Caco-2 (cell line): ENCODE results near the gene CYP2S1. TPM values are rescaled to one million over a fixed set of nuclear protein-coding genes. Genes with fewer than 3 reads are reported as not detected.
A peak's percentile ranks its signal among the peaks of the same experiment; 100 is the strongest.
"Not testable (repeated sequence)": the region's sequence is repeated elsewhere in the genome, so short reads cannot be mapped to it uniquely, and the experiment has no call there.

Experiments used
- BruUV-seq: library from RNA; stranded (reverse); fragments of 400-500 nt; replicated peaks from 2 replicates; lab custom pipeline; 2021; lab: Mats Ljungman, UMichigan
- CTCF ChIA-PET: fragments of 300-600 bp; sonication (Branson Sonifier 250); formaldehyde crosslinking; loops from one replicate; lab custom pipeline; 2022; ENCODE audit warnings: antibody characterized with exemption; lab: Charles Lee
- POLR2A ChIA-PET: fragments of 300-600 bp; sonication (Branson Sonifier 250); formaldehyde crosslinking; loops from one replicate; lab custom pipeline; 2022; ENCODE audit warnings: antibody characterized with exemption; lab: Charles Lee
- DNase-seq, 2 experiments: peaks; one replicate each; pipeline versions ENCODE4 v3.0.0 to v3.0.0-alpha.2; 2020 to 2022
- H3K27me3 ChIP-seq: replicated peaks from 2 replicates; pipeline ENCODE4 v1.6.0; 2011; ENCODE audit warnings: low read length; ENCODE audit not compliant: control insufficient read depth, insufficient read depth
- H3K36me3 ChIP-seq: 2 replicates; pipeline ENCODE4 v1.5.1; 2011; ENCODE audit warnings: low read length; ENCODE audit not compliant: control insufficient read depth, insufficient read depth
- H3K4me1 ChIP-seq: fragments of 250-450 bp; sonication (Bioruptor Pico); 2 replicates; pipeline ENCODE4 v1.5.1; 2020; ENCODE audit warnings: mild to moderate bottlenecking
- H3K4me3 ChIP-seq: 2 replicates; pipeline ENCODE4 v1.5.1; 2011; ENCODE audit warnings: low read depth, mild to moderate bottlenecking, control low read depth, low read length
- H3K9me3 ChIP-seq: fragments of 250-450 bp; sonication (Bioruptor Pico); 2 replicates; pipeline ENCODE4 v1.5.1; 2020; ENCODE audit warnings: mild to moderate bottlenecking, moderate library complexity
- H3K27ac Mint-ChIP-seq: one replicate; pipeline ENCODE4 v1.8.0; 2022; ENCODE audit warnings: mixed read lengths; ENCODE audit not compliant: unreplicated experiment
- H3K27me3 Mint-ChIP-seq: one replicate; pipeline ENCODE4 v1.8.0; 2022; ENCODE audit warnings: mixed read lengths; ENCODE audit not compliant: insufficient read depth, unreplicated experiment
- H3K36me3 Mint-ChIP-seq: one replicate; pipeline ENCODE4 v1.8.0; 2022; ENCODE audit warnings: mild to moderate bottlenecking, mixed read lengths; ENCODE audit not compliant: insufficient read depth, unreplicated experiment
- H3K4me1 Mint-ChIP-seq: one replicate; pipeline ENCODE4 v1.8.0; 2022; ENCODE audit warnings: low read depth, mixed read lengths; ENCODE audit not compliant: unreplicated experiment
- H3K4me3 Mint-ChIP-seq: one replicate; pipeline ENCODE4 v1.8.0; 2022; ENCODE audit warnings: mild to moderate bottlenecking, moderate library complexity, mixed read lengths; ENCODE audit not compliant: unreplicated experiment
- H3K9me3 Mint-ChIP-seq: one replicate; pipeline ENCODE4 v1.8.0; 2022; ENCODE audit warnings: mixed read lengths; ENCODE audit not compliant: unreplicated experiment
- CTCF ChIP-seq, 2 experiments: fragments of 200-600 bp in 1 of 2; IDR thresholded peaks; 1 replicate in 1 of 2; 2 replicates in 1 of 2; pipeline versions ENCODE4 v1.5.1 to v1.8.0; 2011 to 2022; ENCODE audit warnings: antibody characterized with exemption in 1 of 2, control low read depth in 1 of 2, inconsistent platforms in 1 of 2, low read depth in 1 of 2, low read length in 1 of 2, mild to moderate bottlenecking in 1 of 2, moderate library complexity in 1 of 2; ENCODE audit not compliant: insufficient read depth in 1 of 2, severe bottlenecking in 1 of 2, unreplicated experiment in 1 of 2
- intact Hi-C: fragments of 100-400 bp; cut with micrococcal nuclease; formaldehyde crosslinking; loops from one replicate; pipeline ENCODE4 v1.10.0; 2022; ENCODE audit not compliant: unreplicated experiment
- total RNA-seq: library from RNA; stranded (reverse); gene quantifications from 2 replicates; pipeline ENCODE4 v1.2.3, GENCODE V29; 2022

CYP2S1 gene
- total RNA-seq, 1 experiment from 2014 or later, result 56.0 TPM

- Histone ChIP-seq H3K36me3 (peaks cover 4% of the 10 kb centered on the region), H3K4me3 (no peak overlapping the region), H3K27me3 (no peaks in the 10 kb centered on the region), H3K4me1 (peaks cover 14% of the 10 kb centered on the region), H3K9me3 (no peaks in the 10 kb centered on the region)
- H3K4me1 Mint-ChIP-seq, result peaks cover 13% of the 10 kb centered on the region
- no peak for DNase-seq
- TF ChIP-seq CTCF (IDR thresholded peaks at IDR 0.05; ENCODE audit: insufficient read depth in 1 of 2, low read depth in 1 of 2, low read length in 1 of 2, severe bottlenecking in 1 of 2, unreplicated experiment in 1 of 2), result no peak
- H3K27me3 Mint-ChIP-seq, result no peaks in the 10 kb centered on the region
- H3K4me3 Mint-ChIP-seq, result no peak overlapping the region
- intact Hi-C loops, result no loop called here
- BruUV-seq, result no TSS peak
- H3K9me3 Mint-ChIP-seq, result no peaks in the 10 kb centered on the region
- CTCF ChIA-PET, result interaction anchor here (0.5 to 0.6 kb wide), 2 partner anchors 65 to 740 kb away, joined by 3 to 4 read pairs; partner anchors contain the start of gene HNRNPUL1
- POLR2A ChIA-PET, result no interaction called here
- peaks cover 20% of the 10 kb centered on the region for H3K36me3 Mint-ChIP-seq
- peak overlapping the region; percentile 48 for H3K27ac Mint-ChIP-seq
These were observed 5.5 kb downstream of the CYP2S1 start for GRCh38 chr19:41198559-41198958.

DNA sequence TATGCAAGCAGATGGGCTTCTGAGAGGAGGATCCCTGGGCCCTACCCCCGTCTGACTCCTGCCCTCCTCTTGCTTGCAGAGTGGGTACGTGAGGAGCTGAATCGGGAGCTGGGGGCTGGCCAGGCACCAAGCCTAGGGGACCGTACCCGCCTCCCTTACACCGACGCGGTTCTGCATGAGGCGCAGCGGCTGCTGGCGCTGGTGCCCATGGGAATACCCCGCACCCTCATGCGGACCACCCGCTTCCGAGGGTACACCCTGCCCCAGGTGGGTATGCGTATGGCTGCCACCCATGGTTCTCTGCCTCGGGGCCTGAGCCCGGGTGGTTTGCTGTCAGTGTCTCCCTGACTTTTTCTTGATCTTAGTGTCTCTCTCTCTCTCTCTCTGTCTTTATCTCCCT lies 10.4 kb downstream of the CYP2S1 start:
- BruUV-seq, result no TSS peak
- Mint-ChIP-seq H3K9me3 (no peaks in the 10 kb centered on the region), H3K36me3 (peaks cover 60% of the 10 kb centered on the region), H3K27ac (no peak overlapping the region), H3K4me1 (peaks cover 6% of the 10 kb centered on the region), H3K4me3 (no peak overlapping the region), H3K27me3 (no peaks in the 10 kb centered on the region)
- H3K4me3 ChIP-seq, result no peak overlapping the region
- ChIA-PET POLR2A (interaction anchor here (0.7 kb wide), 1 partner anchor 59 kb away, joined by 3 read pairs; no protein-coding TSS in a partner anchor), CTCF (interaction anchor here (1.1 to 4.5 kb wide), 2 partner anchors 17 to 60 kb away, joined by 4 to 118 read pairs; partner anchors contain the start of gene HNRNPUL1)
- no peaks in the 10 kb centered on the region for H3K4me1 ChIP-seq
- intact Hi-C loops, result no loop called here
- H3K9me3 ChIP-seq, result no peaks in the 10 kb centered on the region
- TF ChIP-seq CTCF (IDR thresholded peaks at IDR 0.05; ENCODE audit: insufficient read depth in 1 of 2, low read depth in 1 of 2, low read length in 1 of 2, severe bottlenecking in 1 of 2, unreplicated experiment in 1 of 2), result no peak
- no peak for DNase-seq
- no peaks in the 10 kb centered on the region; the same call in none of the 2 replicates for H3K36me3 ChIP-seq
- no peaks in the 10 kb centered on the region for H3K27me3 ChIP-seq

DNA sequence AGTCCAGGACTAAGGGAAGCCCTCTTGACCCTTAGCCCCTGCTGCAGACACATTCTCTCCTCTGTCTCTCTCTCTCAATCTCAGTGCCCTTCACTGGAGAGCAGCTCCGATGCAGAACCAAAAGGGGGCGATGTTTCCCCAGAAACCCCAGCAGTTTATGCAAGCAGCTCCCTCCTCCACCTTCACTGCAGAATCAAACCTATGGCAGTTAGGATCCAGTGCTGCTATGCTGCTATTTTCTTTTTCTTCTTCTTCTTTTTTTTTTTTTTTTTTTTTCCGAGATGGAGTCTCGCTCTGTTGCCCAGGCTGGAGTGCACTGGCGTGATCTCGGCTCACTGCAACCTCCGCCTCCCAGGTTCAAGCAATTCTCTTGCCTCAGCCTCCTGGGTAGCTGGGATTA lies 11.3 kb downstream of the CYP2S1 start:
- ChIA-PET POLR2A (interaction anchor here (0.7 to 1.1 kb wide), 4 partner anchors 22 to 149 kb away, joined by 3 to 15 read pairs (median 8); partner anchors contain the start of gene HNRNPUL1), CTCF (interaction anchor here (0.6 to 4.5 kb wide), 24 partner anchors 10 to 1268 kb away, joined by 3 to 118 read pairs (median 5); partner anchors contain the start of genes ACTMAP, B9D2, CYP2S1 and DMAC2)
- intact Hi-C loops, result loop anchor here (1.0 kb wide), 3 partner anchors 32 to 104 kb away; no protein-coding TSS in a partner anchor
- peak overlapping the region; percentile 53 for H3K27ac Mint-ChIP-seq
- H3K9me3 ChIP-seq, H3K27me3 Mint-ChIP-seq, H3K4me1 ChIP-seq, BruUV-seq, H3K4me3 ChIP-seq, H3K27me3 ChIP-seq, H3K4me3 Mint-ChIP-seq, H3K36me3 ChIP-seq, H3K4me1 Mint-ChIP-seq, H3K9me3 Mint-ChIP-seq: not testable (repeated sequence)
- peak; percentile 84 to 89 for DNase-seq
- peaks cover 60% of the 10 kb centered on the region for H3K36me3 Mint-ChIP-seq
- TF ChIP-seq CTCF (IDR thresholded peaks at IDR 0.05; ENCODE audit: insufficient read depth in 1 of 2, low read depth in 1 of 2, low read length in 1 of 2, severe bottlenecking in 1 of 2, unreplicated experiment in 1 of 2), result peak; percentile 88 to 93
